ENCODE results near the gene GRAP. TPM values are rescaled to one million over a fixed set of nuclear protein-coding genes. Genes with fewer than 3 reads are reported as not detected.

Gene GRAP
- total and polyA plus RNA-seq, 2 experiments from 2014 or later: 0.24 TPM; not detected in 1

GRCh38 chr17:19005137-19005773 lies 41.5 kb downstream of the GRAP start:
- no peaks in the 10 kb centered on the region for H3K27me3 ChIP-seq (ENCODE audit: insufficient read depth)
- DNase-seq (ENCODE audit: low spot score): peak; percentile 29
- H3K4me1 ChIP-seq (ENCODE audit: insufficient read depth): peaks cover 15% of the 10 kb centered on the region
- peak overlapping the region; percentile 88 for H3K4me2 ChIP-seq
- Mint-ChIP-seq H3K4me3 (peak overlapping the region; percentile 76), H3K36me3 (ENCODE audit: low read depth) (peaks cover 20% of the 10 kb centered on the region), H3K27me3 (ENCODE audit: insufficient read depth, low read depth, poor library complexity) (peaks cover 3% of the 10 kb centered on the region), H3K4me1 (peaks cover 14% of the 10 kb centered on the region), H3K9me3 (peaks cover 15% of the 10 kb centered on the region; the same call in 2 of the 3 replicates), H3K27ac (peak overlapping the region; percentile 52; the same call in 1 of the 2 replicates)
- H2AFZ ChIP-seq: peak overlapping the region; percentile 92
- ATAC-seq: peak; percentile 5
- peaks cover 14% of the 10 kb centered on the region for H4K20me1 ChIP-seq (replicated peaks; ENCODE audit: insufficient read depth)
- H3K9me2 ChIP-seq (ENCODE audit: insufficient read depth): no peaks in the 10 kb centered on the region
- 0 out of 2 replicates have a peak overlapping the region, but pooled peaks have one; percentile 32 for H3K27ac ChIP-seq (ENCODE audit: low read depth)
- H3K79me2 ChIP-seq (replicated peaks; ENCODE audit: insufficient read depth): peaks cover 32% of the 10 kb centered on the region
- H3K36me3 ChIP-seq (ENCODE audit: insufficient read depth): peaks cover 6% of the 10 kb centered on the region; the same call in 1 of the 2 replicates
- 0 out of 2 replicates have a peak, but pooled peaks cover 4% of the 10 kb centered on the region for H3F3A ChIP-seq (replicated peaks; ENCODE audit: low read depth)
- peak overlapping the region; percentile 81 for H3K4me3 ChIP-seq
- no peak for TF ChIP-seq JUNB (IDR thresholded peaks at IDR 0.05; ENCODE audit: unreplicated experiment)
- no peak for TF ChIP-seq EZH2phosphoT487 (IDR thresholded peaks at IDR 0.05; ENCODE audit: unreplicated experiment)
- TF ChIP-seq ETS1 (IDR thresholded peaks at IDR 0.05): no peak
- TF ChIP-seq STAT1 (IDR thresholded peaks at IDR 0.05; ENCODE audit: unreplicated experiment): no peak
- TF ChIP-seq ZNF114 (CRISPR knock-in tag; IDR thresholded peaks at IDR 0.05): no peak
- TF ChIP-seq EZH2 (IDR thresholded peaks at IDR 0.05; ENCODE audit: low read depth, unreplicated experiment): no peak
- TF ChIP-seq POLR2AphosphoS5 (IDR thresholded peaks at IDR 0.05; ENCODE audit: low read depth): no peak

GRCh38 chr17:19004421-19005136 lies 42.2 kb downstream of the GRAP start, which contains the start of gene FAM83G:
FAM83G (minus strand) TSS chr17:19004764; CDS start chr17:19004041, 723 bp downstream.
- Histone ChIP-seq H3K27me3 (ENCODE audit: insufficient read depth) (no peaks in the 10 kb centered on the region), H3K36me3 (ENCODE audit: insufficient read depth) (peaks cover 6% of the 10 kb centered on the region; the same call in 1 of the 2 replicates), H3K27ac (ENCODE audit: low read depth) (peak within 1 kb of the TSS; percentile 84; the same call in 1 of the 2 replicates), H3K9me2 (ENCODE audit: insufficient read depth) (no peaks in the 10 kb centered on the region), H3K4me3 (peak within 1 kb of the TSS; percentile 81), H3K4me1 (ENCODE audit: insufficient read depth) (peaks cover 15% of the 10 kb centered on the region), H2AFZ (peak within 1 kb of the TSS; percentile 92), H3F3A (replicated peaks; ENCODE audit: low read depth) (0 out of 2 replicates have a peak, but pooled peaks cover 4% of the 10 kb centered on the region), H3K4me2 (peak within 1 kb of the TSS; percentile 92), H3K79me2 (replicated peaks; ENCODE audit: insufficient read depth) (peaks cover 32% of the 10 kb centered on the region), H4K20me1 (replicated peaks; ENCODE audit: insufficient read depth) (peaks cover 15% of the 10 kb centered on the region)
- peaks cover 15% of the 10 kb centered on the region; the same call in 2 of the 3 replicates for H3K9me3 Mint-ChIP-seq
- peaks cover 14% of the 10 kb centered on the region for H3K4me1 Mint-ChIP-seq
- H3K36me3 Mint-ChIP-seq (ENCODE audit: low read depth): peaks cover 20% of the 10 kb centered on the region
- H3K27me3 Mint-ChIP-seq (ENCODE audit: insufficient read depth, low read depth, poor library complexity): peaks cover 3% of the 10 kb centered on the region
- peak within 1 kb of the TSS; percentile 86 for H3K27ac Mint-ChIP-seq
- peak; percentile 61 for ATAC-seq
- peak; percentile 85 for DNase-seq (ENCODE audit: low spot score)
- H3K4me3 Mint-ChIP-seq: peak within 1 kb of the TSS; percentile 92
- no peak for TF ChIP-seq REST (IDR thresholded peaks at IDR 0.05; ENCODE audit: unreplicated experiment)
- TF ChIP-seq EZH2 (IDR thresholded peaks at IDR 0.05; ENCODE audit: low read depth, unreplicated experiment): no peak
- no peak for TF ChIP-seq ETS1 (IDR thresholded peaks at IDR 0.05)
- no peak for TF ChIP-seq NANOG (IDR thresholded peaks at IDR 0.05; ENCODE audit: borderline replicate concordance)
- no peak for TF ChIP-seq JUNB (IDR thresholded peaks at IDR 0.05; ENCODE audit: unreplicated experiment)
- TF ChIP-seq POLR2AphosphoS5 (IDR thresholded peaks at IDR 0.05; ENCODE audit: low read depth): peak; percentile 62; the same call in 1 of the 2 replicates

All from GM23338 (cell line).